ENCODE measurements around the gene TRRAP. TPM values are rescaled to one million over a fixed set of nuclear protein-coding genes. Genes with fewer than 3 reads are reported as not detected.

TRRAP gene
- total RNA-seq, 1 donor from 2014 or later: 66.9 TPM

DNA sequence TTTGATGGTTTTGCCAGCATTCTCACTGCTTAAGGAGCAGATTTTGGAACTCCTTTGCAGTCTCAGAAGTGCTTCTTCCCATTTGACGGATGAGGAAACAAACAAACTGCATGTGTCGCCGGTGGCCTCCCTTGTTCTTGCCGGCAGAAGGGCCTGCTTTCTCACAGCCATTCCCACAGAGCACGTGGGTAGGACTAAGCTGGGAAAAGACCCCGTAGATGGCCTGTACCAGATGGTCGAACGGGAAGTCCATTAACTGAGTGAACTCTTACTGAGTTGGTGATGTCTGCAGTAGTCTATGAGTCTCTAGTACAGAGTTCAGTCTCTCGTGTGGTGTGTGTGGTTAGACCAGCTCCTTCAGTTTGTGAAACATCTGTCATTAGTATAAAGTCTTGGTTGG lies 131.9 kb downstream of the TRRAP start:
- TF ChIP-seq, protein P1, sequence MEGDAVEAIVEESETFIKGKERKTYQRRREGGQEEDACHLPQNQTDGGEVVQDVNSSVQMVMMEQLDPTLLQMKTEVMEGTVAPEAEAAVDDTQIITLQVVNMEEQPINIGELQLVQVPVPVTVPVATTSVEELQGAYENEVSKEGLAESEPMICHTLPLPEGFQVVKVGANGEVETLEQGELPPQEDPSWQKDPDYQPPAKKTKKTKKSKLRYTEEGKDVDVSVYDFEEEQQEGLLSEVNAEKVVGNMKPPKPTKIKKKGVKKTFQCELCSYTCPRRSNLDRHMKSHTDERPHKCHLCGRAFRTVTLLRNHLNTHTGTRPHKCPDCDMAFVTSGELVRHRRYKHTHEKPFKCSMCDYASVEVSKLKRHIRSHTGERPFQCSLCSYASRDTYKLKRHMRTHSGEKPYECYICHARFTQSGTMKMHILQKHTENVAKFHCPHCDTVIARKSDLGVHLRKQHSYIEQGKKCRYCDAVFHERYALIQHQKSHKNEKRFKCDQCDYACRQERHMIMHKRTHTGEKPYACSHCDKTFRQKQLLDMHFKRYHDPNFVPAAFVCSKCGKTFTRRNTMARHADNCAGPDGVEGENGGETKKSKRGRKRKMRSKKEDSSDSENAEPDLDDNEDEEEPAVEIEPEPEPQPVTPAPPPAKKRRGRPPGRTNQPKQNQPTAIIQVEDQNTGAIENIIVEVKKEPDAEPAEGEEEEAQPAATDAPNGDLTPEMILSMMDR (conservative IDR thresholded peaks at IDR 0.05): no peak
- Mint-ChIP-seq H3K27me3 (ENCODE audit: low read depth) (no peaks in the 10 kb centered on the region), H3K27ac (ENCODE audit: unreplicated experiment) (peak overlapping the region; percentile 35), H3K9me3 (no peaks in the 10 kb centered on the region), H3K4me1 (no peaks in the 10 kb centered on the region), H3K4me3 (no peak overlapping the region), H3K36me3 (ENCODE audit: low read depth) (peaks cover 32% of the 10 kb centered on the region)
- DNase-seq (ENCODE audit: low read depth, low spot score): no peak

GRCh38 chr7:99011341-99011705 lies 133.0 kb downstream of the TRRAP start:
- Mint-ChIP-seq H3K36me3 (ENCODE audit: low read depth) (peaks cover 37% of the 10 kb centered on the region), H3K4me1 (no peaks in the 10 kb centered on the region), H3K4me3 (no peak overlapping the region), H3K9me3 (no peaks in the 10 kb centered on the region), H3K27me3 (ENCODE audit: low read depth) (no peaks in the 10 kb centered on the region), H3K27ac (ENCODE audit: unreplicated experiment) (no peak overlapping the region)
- no peak for DNase-seq (ENCODE audit: low read depth, low spot score)
- TF ChIP-seq, protein P1 (conservative IDR thresholded peaks at IDR 0.05): no peak

DNA sequence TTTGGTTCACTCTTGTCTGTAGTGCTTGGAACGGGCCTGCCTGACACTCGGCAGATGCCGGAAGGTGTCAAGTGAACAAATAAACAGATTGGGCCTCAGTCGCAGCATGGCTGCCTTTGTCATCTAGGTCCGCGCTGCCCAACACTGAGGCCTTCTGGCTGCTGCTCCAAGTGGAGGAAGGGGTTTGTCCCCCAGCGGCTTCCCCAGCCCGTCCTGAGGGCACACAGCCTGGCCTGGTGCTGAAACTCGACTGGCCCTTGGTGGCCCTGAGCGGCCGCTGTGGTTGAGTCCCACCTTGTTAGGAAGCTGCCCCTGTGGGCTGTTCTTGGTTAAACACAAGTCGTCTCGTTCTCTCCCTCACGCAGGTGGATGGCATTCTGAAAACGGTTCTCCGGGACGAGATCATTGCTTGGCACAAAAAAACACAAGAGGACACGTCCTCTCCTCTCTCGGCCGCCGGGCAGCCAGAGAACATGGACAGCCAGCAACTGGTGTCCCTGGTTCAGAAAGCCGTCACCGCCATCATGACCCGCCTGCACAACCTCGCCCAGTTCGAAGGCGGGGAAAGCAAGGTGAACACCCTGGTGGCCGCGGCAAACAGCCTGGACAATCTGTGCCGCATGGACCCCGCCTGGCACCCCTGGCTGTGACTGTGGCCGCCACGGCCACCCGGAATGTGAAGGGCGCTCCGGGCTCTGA lies 133.5 kb downstream of the TRRAP start:
- DNase-seq (ENCODE audit: low read depth, low spot score): no peak
- no peak overlapping the region for H3K4me3 Mint-ChIP-seq
- no peaks in the 10 kb centered on the region for H3K4me1 Mint-ChIP-seq
- TF ChIP-seq, protein P1 (conservative IDR thresholded peaks at IDR 0.05): no peak
- no peak overlapping the region for H3K27ac Mint-ChIP-seq (ENCODE audit: unreplicated experiment)
- no peaks in the 10 kb centered on the region for H3K27me3 Mint-ChIP-seq (ENCODE audit: low read depth)
- no peaks in the 10 kb centered on the region for H3K9me3 Mint-ChIP-seq
- peaks cover 37% of the 10 kb centered on the region for H3K36me3 Mint-ChIP-seq (ENCODE audit: low read depth)

GRCh38 chr7:99012722-99013121 lies 134.4 kb downstream of the TRRAP start:
- TF ChIP-seq, protein P1 (conservative IDR thresholded peaks at IDR 0.05): no peak
- no peak overlapping the region for H3K27ac Mint-ChIP-seq (ENCODE audit: unreplicated experiment)
- peaks cover 37% of the 10 kb centered on the region for H3K36me3 Mint-ChIP-seq (ENCODE audit: low read depth)
- no peaks in the 10 kb centered on the region for H3K9me3 Mint-ChIP-seq
- no peak for DNase-seq (ENCODE audit: low read depth, low spot score)
- no peaks in the 10 kb centered on the region for H3K27me3 Mint-ChIP-seq (ENCODE audit: low read depth)
- H3K4me1 Mint-ChIP-seq: no peaks in the 10 kb centered on the region
- no peak overlapping the region for H3K4me3 Mint-ChIP-seq

DNA sequence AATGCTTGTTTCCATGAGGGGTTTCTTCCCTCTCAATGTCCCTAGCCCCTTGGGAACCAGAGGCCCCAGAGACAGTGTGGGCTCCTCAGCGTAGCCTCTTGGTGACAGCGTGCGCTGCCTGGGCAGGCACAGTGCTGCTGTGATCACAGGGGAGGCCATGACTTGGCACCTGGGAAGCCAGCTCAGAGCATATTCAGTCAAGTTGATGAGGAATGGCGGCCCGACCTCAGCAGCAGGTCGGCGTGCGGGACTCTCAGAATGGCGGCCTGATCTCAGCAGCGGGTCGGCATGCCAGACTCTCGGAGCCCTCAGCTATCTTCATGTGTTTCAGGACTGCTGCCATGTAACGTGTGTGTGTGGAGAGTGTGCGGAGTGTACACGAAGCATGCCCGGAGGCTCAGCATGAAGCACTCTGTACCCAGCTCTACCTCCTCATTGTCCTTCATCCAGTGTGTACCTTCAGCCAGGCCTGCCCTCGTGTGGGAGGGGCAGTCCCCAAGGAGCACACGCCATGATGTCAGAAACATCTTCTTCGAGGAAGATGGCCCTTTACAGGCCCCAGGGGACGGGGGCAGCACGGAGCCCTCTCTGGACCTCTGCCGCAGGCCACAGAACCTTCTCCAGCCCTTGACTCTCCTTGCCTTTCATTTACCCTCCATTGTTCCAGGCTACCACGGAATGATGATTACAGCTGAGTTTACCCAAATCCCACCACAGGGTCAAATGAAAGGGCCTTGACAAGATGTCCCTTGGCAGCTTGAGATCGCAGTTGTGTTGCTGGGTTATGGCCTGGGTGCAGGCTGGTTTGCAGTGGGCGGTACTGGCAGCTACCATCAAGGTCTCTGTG lies 135.2 kb downstream of the TRRAP start:
- Mint-ChIP-seq H3K9me3 (no peaks in the 10 kb centered on the region), H3K4me1 (no peaks in the 10 kb centered on the region), H3K27ac (ENCODE audit: unreplicated experiment) (peak overlapping the region; percentile 27), H3K36me3 (ENCODE audit: low read depth) (peaks cover 37% of the 10 kb centered on the region), H3K27me3 (ENCODE audit: low read depth) (no peaks in the 10 kb centered on the region), H3K4me3 (no peak overlapping the region)
- no peak for DNase-seq (ENCODE audit: low read depth, low spot score)
- TF ChIP-seq, protein P1 (conservative IDR thresholded peaks at IDR 0.05): no peak
